Esophagus (tissue), 2 donors: ENCODE results near the gene OR4F17. TPM values are rescaled to one million over a fixed set of nuclear protein-coding genes. Genes with fewer than 3 reads are reported as not detected.

Experiments
- polyA plus RNA-seq, 2 donors: library from polyadenylated mRNA; stranded (reverse); fragments of 200-250 nt; gene quantifications; one replicate each; pipeline ENCODE4 v1.2.3, GENCODE V29; 2013
- donor health status: healthy with polysubstance abuse.
- donor health status: Bipolar disorder and iron deficiency.

Gene OR4F17
- polyA plus RNA-seq, 2 donors, result not detected

Other genes starting within 250 kb of the OR4F17 start
- 10 to 100 TPM in 1 of 2 donors, 1 to 10 TPM in 1; 9.8 to 18.5 TPM for gene PLPP2, start 184.3 kb downstream of the OR4F17 start, polyA plus RNA-seq
- 10 to 100 TPM; 13.0 to 13.9 TPM for gene MIER2, start 237.7 kb downstream of the OR4F17 start, polyA plus RNA-seq